Hematopoietic multipotent progenitor cell treated with erythropoietin and hydrocortisone succinate and interleukin-3 and kit ligand, for 4 days (in vitro differentiated cells): ENCODE measurements around the gene IL1A.
"Not testable (repeated sequence)": the region's sequence is repeated elsewhere in the genome, so short reads cannot be mapped to it uniquely, and the experiment has no call there.

ENCODE experiments used
- DNase-seq: peaks from one replicate; pipeline ENCODE4 v3.0.0-alpha.2; 2015

IL1A gene

GRCh38 chr2:112784199-112785189, at the start of gene IL1A:
Gene IL1A (minus strand): TSS chr2:112784493. CDS start chr2:112783770, 723 bp downstream.
- peak; percentile 50 for DNase-seq

- no peak for DNase-seq
Observed at GRCh38 chr2:112833976-112834375, 49.7 kb upstream of the IL1A start.

- not testable (repeated sequence) for DNase-seq
Observed at GRCh38 chr2:112833639-112833931, 49.3 kb upstream of the IL1A start.

GRCh38 chr2:112832841-112833638, 48.7 kb upstream of the IL1A start:
- DNase-seq = no peak

- peak; percentile 98 for DNase-seq
Observed at GRCh38 chr2:112831946-112832840, 47.9 kb upstream of the IL1A start.

GRCh38 chr2:112831513-112831845, 47.2 kb upstream of the IL1A start:
- peak; percentile 71 for DNase-seq

- DNase-seq = no peak
Observed at GRCh38 chr2:112830682-112831512, 46.6 kb upstream of the IL1A start.

GRCh38 chr2:112829961-112830681, 45.8 kb upstream of the IL1A start:
- peak; percentile 54 for DNase-seq

GRCh38 chr2:112829101-112829960, 45.0 kb upstream of the IL1A start:
- peak; percentile 88 for DNase-seq

- DNase-seq = no peak
Observed at GRCh38 chr2:112828251-112828691, 44.0 kb upstream of the IL1A start.

- no peak for DNase-seq
Observed at GRCh38 chr2:112827604-112828185, 43.4 kb upstream of the IL1A start.

- DNase-seq = no peak
Observed at GRCh38 chr2:112827009-112827408, 42.7 kb upstream of the IL1A start.

- peak; percentile 48 for DNase-seq
Observed at GRCh38 chr2:112825706-112826105, 41.4 kb upstream of the IL1A start.

GRCh38 chr2:112824694-112825085, 40.4 kb upstream of the IL1A start:
- no peak for DNase-seq

- peak; percentile 79 for DNase-seq
Observed at GRCh38 chr2:112821682-112822081, 37.4 kb upstream of the IL1A start.

GRCh38 chr2:112821142-112821541, 36.8 kb upstream of the IL1A start:
- no peak for DNase-seq

GRCh38 chr2:112820343-112820742, 36.0 kb upstream of the IL1A start:
- no peak for DNase-seq

- no peak for DNase-seq
Observed at GRCh38 chr2:112819081-112819480, 34.8 kb upstream of the IL1A start.

- DNase-seq = peak; percentile 47
Observed at GRCh38 chr2:112818094-112818902, 34.0 kb upstream of the IL1A start.
